Fibroblast of skin of left biceps (primary cell): ENCODE results near the gene LACTB.
"Not testable (repeated sequence)": the region's sequence is repeated elsewhere in the genome, so short reads cannot be mapped to it uniquely, and the experiment has no call there.

Experiments
- DNase-seq, 2 experiments: peaks; one replicate each; pipeline ENCODE4 v3.0.0-alpha.2; 2013; ENCODE audit warnings: low read depth in 2 of 2

The LACTB gene

GRCh38 chr15:63090472-63090871 is 31.2 kb upstream of the LACTB start:
- no peak for DNase-seq

- DNase-seq: no peak
These were observed 30.8 kb upstream of the LACTB start for GRCh38 chr15:63090887-63091286.

- DNase-seq: no peak
These were observed 29.8 kb upstream of the LACTB start for GRCh38 chr15:63091679-63092446.

GRCh38 chr15:63093486-63094205 is 28.0 kb upstream of the LACTB start:
- DNase-seq: no peak

- DNase-seq: no peak
These were observed 27.1 kb upstream of the LACTB start for GRCh38 chr15:63094495-63094931.

GRCh38 chr15:63096178-63096577 is 25.5 kb upstream of the LACTB start:
- DNase-seq: no peak

GRCh38 chr15:63098901-63099300 is 22.8 kb upstream of the LACTB start:
- DNase-seq: not testable (repeated sequence)

GRCh38 chr15:63099581-63099980 is 22.1 kb upstream of the LACTB start:
- not testable (repeated sequence) for DNase-seq

- DNase-seq: no peak
These were observed 18.2 kb upstream of the LACTB start for GRCh38 chr15:63103416-63103815.

GRCh38 chr15:63104727-63105126 is 16.9 kb upstream of the LACTB start:
- DNase-seq: peak in 1 of 2 experiments; percentile 60

GRCh38 chr15:63105354-63105753 is 16.3 kb upstream of the LACTB start:
- DNase-seq: not testable (repeated sequence)

GRCh38 chr15:63107895-63108546 is 13.6 kb upstream of the LACTB start:
- DNase-seq: peak; percentile 100

- DNase-seq: no peak
These were observed 12.2 kb upstream of the LACTB start for GRCh38 chr15:63109498-63109897.

GRCh38 chr15:63109920-63110319 is 11.7 kb upstream of the LACTB start:
- DNase-seq: no peak

- DNase-seq: no peak
These were observed 11.1 kb upstream of the LACTB start for GRCh38 chr15:63110428-63111026.

- DNase-seq: no peak
These were observed 10.2 kb upstream of the LACTB start for GRCh38 chr15:63111481-63111880.

GRCh38 chr15:63112871-63113270 is 8.8 kb upstream of the LACTB start:
- no peak for DNase-seq

- no peak for DNase-seq
These were observed 7.2 kb upstream of the LACTB start for GRCh38 chr15:63114465-63114864.

- no peak for DNase-seq
These were observed 2.8 kb upstream of the LACTB start for GRCh38 chr15:63118854-63119253.

GRCh38 chr15:63122002-63122875 is 578 bp downstream of the LACTB start:
- DNase-seq: no peak

- no peak for DNase-seq
These were observed 2.8 kb downstream of the LACTB start for GRCh38 chr15:63124506-63124905.
